ENCODE results near the gene GTF3A. TPM values are rescaled to one million over a fixed set of nuclear protein-coding genes. Genes with fewer than 3 reads are reported as not detected.

Gene GTF3A
- total RNA-seq, 1 experiment from 2014 or later, result 102 TPM

DNA sequence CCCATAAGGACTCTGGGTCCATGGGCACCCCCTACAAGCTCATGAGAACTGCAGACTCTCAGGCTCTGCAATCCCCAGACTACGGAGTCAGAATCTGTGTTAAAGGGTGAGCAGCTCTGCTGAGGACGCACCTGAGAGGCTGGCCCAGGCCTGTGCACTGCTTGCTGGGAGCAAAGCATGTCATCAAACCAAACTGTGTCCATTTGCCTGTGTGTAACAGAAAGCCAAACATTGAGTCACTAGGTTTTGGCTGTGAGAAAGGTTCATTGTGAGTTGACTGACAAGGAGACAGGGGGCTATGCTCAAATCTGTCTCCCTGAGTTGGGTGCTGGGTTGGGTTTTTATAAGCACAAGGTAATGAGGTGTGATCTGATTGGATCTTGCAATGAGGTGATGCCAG is 48.0 kb downstream of the GTF3A start:
- Histone ChIP-seq H3K79me2 (ENCODE audit: insufficient read depth, low read length) (no peaks in the 10 kb centered on the region), H3K4me3 (replicated peaks in 1 of 2; ENCODE audit: low read depth in 1 of 2, low read length in 2 of 2) (no peak overlapping the region), H3K27me3 (ENCODE audit: insufficient read depth, low read length) (no peaks in the 10 kb centered on the region), H3K27ac (ENCODE audit: low read depth, low read length) (no peak overlapping the region), H2AFZ (ENCODE audit: low read depth, low read length, poor library complexity, severe bottlenecking) (no peak overlapping the region), H3K4me1 (ENCODE audit: control insufficient read depth in 1 of 2, insufficient read depth in 2 of 2, low read length in 2 of 2) (no peaks in the 10 kb centered on the region), H3K4me2 (ENCODE audit: low read length) (no peak overlapping the region), H4K20me1 (ENCODE audit: insufficient read depth) (no peaks in the 10 kb centered on the region), H3K36me3 (ENCODE audit: control insufficient read depth in 1 of 2, insufficient read depth in 2 of 2, low read length in 2 of 2) (no peaks in the 10 kb centered on the region), H3K9me2 (ENCODE audit: insufficient read depth) (no peaks in the 10 kb centered on the region), H3K9me3 (ENCODE audit: control insufficient read depth in 1 of 2, insufficient read depth in 1 of 2, low read depth in 1 of 2, low read length in 2 of 2) (no peaks in the 10 kb centered on the region), H3K9ac (ENCODE audit: low read length) (no peak overlapping the region)
- TF ChIP-seq ZFX (IDR thresholded peaks at IDR 0.05), result no peak
- TF ChIP-seq MAX (IDR thresholded peaks at IDR 0.05), result no peak
- no peak for TF ChIP-seq CBX3 (IDR thresholded peaks at IDR 0.05; ENCODE audit: low read depth)
- DNase-seq (ENCODE audit: low read depth, low spot score), result no peak
- no peak for ATAC-seq
- CTCF ChIA-PET, result no interaction called here
- POLR2A ChIA-PET, result no interaction called here
- RAD21 ChIA-PET (ENCODE audit: low non-redundant PET in 1 of 2, low total read pairs in 2 of 2, uncharacterized antibody in 2 of 2, unreplicated experiment in 2 of 2), result no interaction called here
- intact Hi-C loops (cut with micrococcal nuclease), result no loop called here
- no TSS peak for BruUV-seq (replicated peaks)

DNA sequence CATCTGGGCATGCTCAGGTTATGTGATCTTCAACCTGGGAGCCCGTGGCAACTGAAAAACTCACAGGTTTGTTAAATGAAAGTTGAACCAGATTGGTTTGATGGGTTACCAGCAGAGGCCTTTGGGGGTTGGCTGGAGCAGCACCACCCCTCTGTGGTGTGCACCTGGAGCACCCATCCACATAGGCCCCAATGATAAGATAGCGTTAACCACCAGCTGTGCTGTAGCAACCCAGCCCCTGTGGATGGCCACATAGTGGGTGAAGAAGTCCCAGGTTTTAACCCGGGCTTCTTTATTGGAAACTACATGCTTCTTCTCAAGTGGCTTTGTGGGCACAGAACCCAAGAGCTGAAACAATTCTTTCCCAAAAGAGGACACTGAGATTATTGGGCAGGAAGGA is 48.5 kb downstream of the GTF3A start:
- H3K79me2 ChIP-seq (ENCODE audit: insufficient read depth, low read length), result no peaks in the 10 kb centered on the region
- intact Hi-C loops (cut with micrococcal nuclease), result no loop called here

More for the DNA sequence above, 48.5 kb downstream of the GTF3A start:
- ATAC-seq (no peak), DNase-seq (ENCODE audit: low read depth, low spot score) (no peak)
- H3K27ac ChIP-seq (ENCODE audit: low read depth, low read length), result no peak overlapping the region
- BruUV-seq (replicated peaks), result no TSS peak
- no peaks in the 10 kb centered on the region for H3K27me3 ChIP-seq (ENCODE audit: insufficient read depth, low read length)
- POLR2A ChIA-PET, result no interaction called here
- H3K9ac ChIP-seq (ENCODE audit: low read length), result no peak overlapping the region
- no peak overlapping the region for H3K4me2 ChIP-seq (ENCODE audit: low read length)
- no peaks in the 10 kb centered on the region for H3K4me1 ChIP-seq (ENCODE audit: control insufficient read depth in 1 of 2, insufficient read depth in 2 of 2, low read length in 2 of 2)
- H3K4me3 ChIP-seq (replicated peaks in 1 of 2; ENCODE audit: low read depth in 1 of 2, low read length in 2 of 2), result no peak overlapping the region
- RAD21 ChIA-PET (ENCODE audit: low non-redundant PET in 1 of 2, low total read pairs in 2 of 2, uncharacterized antibody in 2 of 2, unreplicated experiment in 2 of 2), result no interaction called here
- TF ChIP-seq ATF3 (IDR thresholded peaks at IDR 0.05), result no peak
- no peak for TF ChIP-seq POLR2A (IDR thresholded peaks at IDR 0.05; ENCODE audit: borderline replicate concordance, extremely low read depth, insufficient read depth, insufficient read length)
- TF ChIP-seq, protein P1, sequence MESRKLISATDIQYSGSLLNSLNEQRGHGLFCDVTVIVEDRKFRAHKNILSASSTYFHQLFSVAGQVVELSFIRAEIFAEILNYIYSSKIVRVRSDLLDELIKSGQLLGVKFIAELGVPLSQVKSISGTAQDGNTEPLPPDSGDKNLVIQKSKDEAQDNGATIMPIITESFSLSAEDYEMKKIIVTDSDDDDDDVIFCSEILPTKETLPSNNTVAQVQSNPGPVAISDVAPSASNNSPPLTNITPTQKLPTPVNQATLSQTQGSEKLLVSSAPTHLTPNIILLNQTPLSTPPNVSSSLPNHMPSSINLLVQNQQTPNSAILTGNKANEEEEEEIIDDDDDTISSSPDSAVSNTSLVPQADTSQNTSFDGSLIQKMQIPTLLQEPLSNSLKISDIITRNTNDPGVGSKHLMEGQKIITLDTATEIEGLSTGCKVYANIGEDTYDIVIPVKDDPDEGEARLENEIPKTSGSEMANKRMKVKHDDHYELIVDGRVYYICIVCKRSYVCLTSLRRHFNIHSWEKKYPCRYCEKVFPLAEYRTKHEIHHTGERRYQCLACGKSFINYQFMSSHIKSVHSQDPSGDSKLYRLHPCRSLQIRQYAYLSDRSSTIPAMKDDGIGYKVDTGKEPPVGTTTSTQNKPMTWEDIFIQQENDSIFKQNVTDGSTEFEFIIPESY (IDR thresholded peaks at IDR 0.05; ENCODE audit: extremely low read depth, insufficient replicate concordance, low read length), result no peak
- TF ChIP-seq CEBPB (IDR thresholded peaks at IDR 0.05; ENCODE audit: low read depth), result no peak
- no peak for TF ChIP-seq POLR2AphosphoS5 (IDR thresholded peaks at IDR 0.05; ENCODE audit: low read depth, low read length)
- no peak for TF ChIP-seq TCF7L2 (IDR thresholded peaks at IDR 0.05; ENCODE audit: borderline replicate concordance, extremely low read depth, insufficient read depth, insufficient read length)
- TF ChIP-seq FOSL1 (IDR thresholded peaks at IDR 0.05; ENCODE audit: low read depth), result no peak
- no peak for TF ChIP-seq ELF1 (IDR thresholded peaks at IDR 0.05; ENCODE audit: borderline replicate concordance, low read depth)
- no peak for TF ChIP-seq EZH2phosphoT487 (IDR thresholded peaks at IDR 0.05; ENCODE audit: borderline replicate concordance)
- TF ChIP-seq SP1 (IDR thresholded peaks at IDR 0.05; ENCODE audit: low read depth), result no peak
- no peak for TF ChIP-seq SRF (IDR thresholded peaks at IDR 0.05; ENCODE audit: low read depth)
- no peak for TF ChIP-seq EZH2 (IDR thresholded peaks at IDR 0.05)
- no peak for TF ChIP-seq RAD21 (IDR thresholded peaks at IDR 0.05; ENCODE audit: low read depth)
- no peak for TF ChIP-seq YY1 (IDR thresholded peaks at IDR 0.05; ENCODE audit: extremely low read depth, insufficient replicate concordance, low read depth, low read length)
- TF ChIP-seq JUND (IDR thresholded peaks at IDR 0.05), result no peak
- TF ChIP-seq ZNF274 (IDR thresholded peaks at IDR 0.05; ENCODE audit: low read depth, low read length), result no peak
- H2AFZ ChIP-seq (ENCODE audit: low read depth, low read length, poor library complexity, severe bottlenecking), result no peak overlapping the region
- H3K9me3 ChIP-seq (ENCODE audit: control insufficient read depth in 1 of 2, insufficient read depth in 1 of 2, low read depth in 1 of 2, low read length in 2 of 2), result no peaks in the 10 kb centered on the region
- H3K36me3 ChIP-seq (ENCODE audit: control insufficient read depth in 1 of 2, insufficient read depth in 2 of 2, low read length in 2 of 2), result no peaks in the 10 kb centered on the region
- CTCF ChIA-PET, result no interaction called here
- H3K9me2 ChIP-seq (ENCODE audit: insufficient read depth), result no peaks in the 10 kb centered on the region
- no peaks in the 10 kb centered on the region for H4K20me1 ChIP-seq (ENCODE audit: insufficient read depth)

All from HCT116 (cell line).